ENCODE data around the gene OR2H2. TPM values are rescaled to one million over a fixed set of nuclear protein-coding genes. Genes with fewer than 3 reads are reported as not detected.
A peak's percentile ranks its signal among the peaks of the same experiment; 100 is the strongest.

The OR2H2 gene
- total and polyA plus RNA-seq, 2 experiments from 2014 or later = 0.86 TPM; not detected in 1

- TF ChIP-seq ZNF114 (CRISPR knock-in tag; IDR thresholded peaks at IDR 0.05) (no peak), ZNF331 (CRISPR knock-in tag; IDR thresholded peaks at IDR 0.05; ENCODE audit: low read depth) (no peak), POLR2AphosphoS5 (IDR thresholded peaks at IDR 0.05; ENCODE audit: low read depth) (peak; percentile 40; the same call in 1 of the 2 replicates), NANOG (IDR thresholded peaks at IDR 0.05; ENCODE audit: borderline replicate concordance) (no peak), ZNF462 (CRISPR knock-in tag; IDR thresholded peaks at IDR 0.05) (no peak), EZH2 (IDR thresholded peaks at IDR 0.05; ENCODE audit: low read depth, unreplicated experiment) (no peak)
- Histone ChIP-seq H3K27ac (ENCODE audit: low read depth) (peak overlapping the region; percentile 12; the same call in 1 of the 2 replicates), H2AFZ (no peak overlapping the region), H3K36me3 (ENCODE audit: insufficient read depth) (peaks cover 12% of the 10 kb centered on the region), H3K79me2 (replicated peaks; ENCODE audit: insufficient read depth) (no peaks in the 10 kb centered on the region), H3K4me3 (no peak overlapping the region), H3K27me3 (ENCODE audit: insufficient read depth) (no peaks in the 10 kb centered on the region), H4K20me1 (replicated peaks; ENCODE audit: insufficient read depth) (peaks cover 2% of the 10 kb centered on the region; the same call in 1 of the 2 replicates), H3F3A (replicated peaks; ENCODE audit: low read depth) (peaks cover 13% of the 10 kb centered on the region), H3K9me2 (ENCODE audit: insufficient read depth) (no peaks in the 10 kb centered on the region; the same call in 1 of the 2 replicates), H3K4me1 (ENCODE audit: insufficient read depth) (peaks cover 41% of the 10 kb centered on the region), H3K4me2 (no peak overlapping the region)
- Mint-ChIP-seq H3K4me1 (peaks cover 34% of the 10 kb centered on the region), H3K9me3 (peaks cover 3% of the 10 kb centered on the region; the same call in 1 of the 3 replicates), H3K4me3 (no peak overlapping the region; the same call in 2 of the 3 replicates), H3K27ac (peak overlapping the region; percentile 87; the same call in 1 of the 2 replicates), H3K27me3 (ENCODE audit: insufficient read depth, low read depth, poor library complexity) (peaks cover 11% of the 10 kb centered on the region), H3K36me3 (ENCODE audit: low read depth) (peaks cover 19% of the 10 kb centered on the region)
- DNase-seq (ENCODE audit: low spot score) (peak; percentile 57), ATAC-seq (peak; percentile 13; the same call in 2 of the 3 replicates)
Observed at GRCh38 chr6:29596381-29596900, 11.5 kb downstream of the OR2H2 start.

Measured in GM23338 (cell line).